HL-60 (cell line): ENCODE measurements around the gene FGF13.

Experiments used
- DNase-seq, 2 experiments: peaks; one replicate each; pipeline ENCODE4 v3.0.0-alpha.2; 2010 to 2020; ENCODE audit warnings: low read depth in 1 of 2, low spot score in 1 of 2
- H3K27ac ChIP-seq: fragments of 250-450 bp; sonication (Bioruptor Pico); replicated peaks from 2 replicates; pipeline ENCODE4 v1.5.1; 2020; ENCODE audit warnings: mild to moderate bottlenecking, moderate library complexity
- H3K27me3 ChIP-seq: fragments of 250-450 bp; sonication (Bioruptor Pico); 2 replicates; pipeline ENCODE4 v1.5.1; 2021; ENCODE audit warnings: mild to moderate bottlenecking, moderate library complexity; ENCODE audit not compliant: insufficient read depth, poor library complexity, severe bottlenecking
- H3K4me3 ChIP-seq: replicated peaks from 2 replicates; pipeline ENCODE4 v1.5.1; 2011; ENCODE audit warnings: mild to moderate bottlenecking, control low read depth, low read length; ENCODE audit not compliant: insufficient read depth
- GABPA ChIP-seq: IDR thresholded peaks from 2 replicates; pipeline ENCODE4 v1.6.1; 2012; ENCODE audit warnings: low read depth
- POLR2AphosphoS5 ChIP-seq: IDR thresholded peaks from 2 replicates; pipeline ENCODE4 v1.6.1; 2012; ENCODE audit warnings: low read depth
- SPI1 ChIP-seq: IDR thresholded peaks from 2 replicates; pipeline ENCODE4 v1.6.1; 2012; ENCODE audit warnings: low read depth, mild to moderate bottlenecking, borderline replicate concordance
- microRNA-seq: library from miRNA; unstranded; fragments of <30 nt; microRNA quantifications from one replicate; pipeline ENCODE4, GENCODE V29; 2018
- TF ChIP-seq, protein P1 (sequence below): IDR thresholded peaks from one replicate; pipeline ENCODE4 v1.5.1; 2011; ENCODE audit warnings: low read length, control low read depth, inconsistent platforms; ENCODE audit not compliant: insufficient read depth
- TF ChIP-seq, protein P2 (sequence below): IDR thresholded peaks from 2 replicates; pipeline ENCODE4 v1.6.1; 2012; ENCODE audit warnings: low read depth; ENCODE audit not compliant: insufficient replicate concordance

FGF13 gene

DNA sequence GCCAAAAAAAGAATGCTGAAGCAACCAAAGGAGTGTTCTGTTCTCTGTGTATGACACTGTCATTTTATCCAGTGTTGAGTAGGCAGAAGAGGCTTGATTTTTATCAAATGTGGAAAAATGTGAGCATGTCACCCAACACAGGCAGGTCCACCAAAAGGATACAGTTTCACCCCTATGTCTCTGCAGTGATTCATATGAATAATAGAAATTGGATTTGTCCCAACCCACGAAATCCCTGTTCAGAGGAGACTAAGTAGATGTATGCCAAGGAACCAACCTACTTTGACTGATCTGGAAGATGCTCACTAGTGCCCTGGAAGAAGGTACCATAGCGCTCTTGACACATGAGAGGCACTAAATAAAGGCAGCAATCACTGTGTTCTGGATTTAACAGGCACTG, 72.5 kb downstream of the FGF13 start:
- DNase-seq: no peak
- H3K27ac ChIP-seq: no peak overlapping the region
- no peak for TF ChIP-seq SPI1
- no peak for TF ChIP-seq GABPA
- TF ChIP-seq POLR2AphosphoS5: no peak
- TF ChIP-seq, protein P1, sequence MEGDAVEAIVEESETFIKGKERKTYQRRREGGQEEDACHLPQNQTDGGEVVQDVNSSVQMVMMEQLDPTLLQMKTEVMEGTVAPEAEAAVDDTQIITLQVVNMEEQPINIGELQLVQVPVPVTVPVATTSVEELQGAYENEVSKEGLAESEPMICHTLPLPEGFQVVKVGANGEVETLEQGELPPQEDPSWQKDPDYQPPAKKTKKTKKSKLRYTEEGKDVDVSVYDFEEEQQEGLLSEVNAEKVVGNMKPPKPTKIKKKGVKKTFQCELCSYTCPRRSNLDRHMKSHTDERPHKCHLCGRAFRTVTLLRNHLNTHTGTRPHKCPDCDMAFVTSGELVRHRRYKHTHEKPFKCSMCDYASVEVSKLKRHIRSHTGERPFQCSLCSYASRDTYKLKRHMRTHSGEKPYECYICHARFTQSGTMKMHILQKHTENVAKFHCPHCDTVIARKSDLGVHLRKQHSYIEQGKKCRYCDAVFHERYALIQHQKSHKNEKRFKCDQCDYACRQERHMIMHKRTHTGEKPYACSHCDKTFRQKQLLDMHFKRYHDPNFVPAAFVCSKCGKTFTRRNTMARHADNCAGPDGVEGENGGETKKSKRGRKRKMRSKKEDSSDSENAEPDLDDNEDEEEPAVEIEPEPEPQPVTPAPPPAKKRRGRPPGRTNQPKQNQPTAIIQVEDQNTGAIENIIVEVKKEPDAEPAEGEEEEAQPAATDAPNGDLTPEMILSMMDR: no peak
- TF ChIP-seq, protein P2, sequence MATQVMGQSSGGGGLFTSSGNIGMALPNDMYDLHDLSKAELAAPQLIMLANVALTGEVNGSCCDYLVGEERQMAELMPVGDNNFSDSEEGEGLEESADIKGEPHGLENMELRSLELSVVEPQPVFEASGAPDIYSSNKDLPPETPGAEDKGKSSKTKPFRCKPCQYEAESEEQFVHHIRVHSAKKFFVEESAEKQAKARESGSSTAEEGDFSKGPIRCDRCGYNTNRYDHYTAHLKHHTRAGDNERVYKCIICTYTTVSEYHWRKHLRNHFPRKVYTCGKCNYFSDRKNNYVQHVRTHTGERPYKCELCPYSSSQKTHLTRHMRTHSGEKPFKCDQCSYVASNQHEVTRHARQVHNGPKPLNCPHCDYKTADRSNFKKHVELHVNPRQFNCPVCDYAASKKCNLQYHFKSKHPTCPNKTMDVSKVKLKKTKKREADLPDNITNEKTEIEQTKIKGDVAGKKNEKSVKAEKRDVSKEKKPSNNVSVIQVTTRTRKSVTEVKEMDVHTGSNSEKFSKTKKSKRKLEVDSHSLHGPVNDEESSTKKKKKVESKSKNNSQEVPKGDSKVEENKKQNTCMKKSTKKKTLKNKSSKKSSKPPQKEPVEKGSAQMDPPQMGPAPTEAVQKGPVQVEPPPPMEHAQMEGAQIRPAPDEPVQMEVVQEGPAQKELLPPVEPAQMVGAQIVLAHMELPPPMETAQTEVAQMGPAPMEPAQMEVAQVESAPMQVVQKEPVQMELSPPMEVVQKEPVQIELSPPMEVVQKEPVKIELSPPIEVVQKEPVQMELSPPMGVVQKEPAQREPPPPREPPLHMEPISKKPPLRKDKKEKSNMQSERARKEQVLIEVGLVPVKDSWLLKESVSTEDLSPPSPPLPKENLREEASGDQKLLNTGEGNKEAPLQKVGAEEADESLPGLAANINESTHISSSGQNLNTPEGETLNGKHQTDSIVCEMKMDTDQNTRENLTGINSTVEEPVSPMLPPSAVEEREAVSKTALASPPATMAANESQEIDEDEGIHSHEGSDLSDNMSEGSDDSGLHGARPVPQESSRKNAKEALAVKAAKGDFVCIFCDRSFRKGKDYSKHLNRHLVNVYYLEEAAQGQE: no peak
- H3K4me3 ChIP-seq: no peak overlapping the region
- no peaks in the 10 kb centered on the region for H3K27me3 ChIP-seq

Small RNA genes lying within 50 kb of the gene (microRNA-seq; reads per million reads assigned to microRNA genes)
- 12.7 reads per million, percentile 37 among the genes with 10 or more reads in this experiment for gene MIR504
